SK-N-SH (cell line): Measurements from ENCODE around the gene PAN3.

ENCODE experiments used
- CTCF ChIP-seq: fragments of 200-600 bp; sonication (generic); IDR thresholded peaks from 2 replicates; pipeline ENCODE4 v1.6.1; 2017; ENCODE audit warnings: antibody characterized with exemption, mild to moderate bottlenecking, moderate library complexity
- EZH2phosphoT487 ChIP-seq: fragments of 200-600 bp; sonication (generic); IDR thresholded peaks from 2 replicates; pipeline ENCODE4 v1.6.1; 2017; ENCODE audit warnings: low read depth, mixed run types, mild to moderate bottlenecking, antibody characterized with exemption, moderate library complexity, borderline replicate concordance
- POLR2AphosphoS5 ChIP-seq: IDR thresholded peaks from 2 replicates; pipeline ENCODE4 v1.6.1; 2012; ENCODE audit warnings: low read depth, low read length
- RAD21 ChIP-seq: IDR thresholded peaks from 2 replicates; pipeline ENCODE4 v1.6.1; 2012; ENCODE audit warnings: mild to moderate bottlenecking, low read length
- REST ChIP-seq: IDR thresholded peaks from 2 replicates; pipeline ENCODE4 v1.6.1; 2012; ENCODE audit warnings: mild to moderate bottlenecking, low read depth, low read length, moderate library complexity
- RFX5 ChIP-seq: IDR thresholded peaks from 2 replicates; pipeline ENCODE4 v1.6.1; 2012; ENCODE audit warnings: mild to moderate bottlenecking, improper control_type of control experiment, low read length
- RXRA ChIP-seq: IDR thresholded peaks from 2 replicates; pipeline ENCODE4 v1.4.0; 2012; ENCODE audit warnings: low read depth, mild to moderate bottlenecking, borderline replicate concordance
- TAF1 ChIP-seq: IDR thresholded peaks from 2 replicates; pipeline ENCODE4 v1.6.1; 2012; ENCODE audit warnings: low read depth, mild to moderate bottlenecking, low read length, moderate library complexity, borderline replicate concordance

- TF ChIP-seq CTCF = no peak
- TF ChIP-seq EZH2phosphoT487 = no peak
- TF ChIP-seq REST = no peak
- TF ChIP-seq RAD21 = no peak
- no peak for TF ChIP-seq RFX5
- TF ChIP-seq POLR2AphosphoS5 = no peak
- TF ChIP-seq TAF1 = no peak
- no peak for TF ChIP-seq RXRA
Measured at GRCh38 chr13:28110414-28110813, 27.9 kb upstream of the PAN3 start.
